ENCODE results near the gene TTYH3. TPM values are rescaled to one million over a fixed set of nuclear protein-coding genes. Genes with fewer than 3 reads are reported as not detected.

The TTYH3 gene
- total RNA-seq, 6 experiments from 2014 or later = 10.3 to 59.3 (median 37.6) TPM

DNA sequence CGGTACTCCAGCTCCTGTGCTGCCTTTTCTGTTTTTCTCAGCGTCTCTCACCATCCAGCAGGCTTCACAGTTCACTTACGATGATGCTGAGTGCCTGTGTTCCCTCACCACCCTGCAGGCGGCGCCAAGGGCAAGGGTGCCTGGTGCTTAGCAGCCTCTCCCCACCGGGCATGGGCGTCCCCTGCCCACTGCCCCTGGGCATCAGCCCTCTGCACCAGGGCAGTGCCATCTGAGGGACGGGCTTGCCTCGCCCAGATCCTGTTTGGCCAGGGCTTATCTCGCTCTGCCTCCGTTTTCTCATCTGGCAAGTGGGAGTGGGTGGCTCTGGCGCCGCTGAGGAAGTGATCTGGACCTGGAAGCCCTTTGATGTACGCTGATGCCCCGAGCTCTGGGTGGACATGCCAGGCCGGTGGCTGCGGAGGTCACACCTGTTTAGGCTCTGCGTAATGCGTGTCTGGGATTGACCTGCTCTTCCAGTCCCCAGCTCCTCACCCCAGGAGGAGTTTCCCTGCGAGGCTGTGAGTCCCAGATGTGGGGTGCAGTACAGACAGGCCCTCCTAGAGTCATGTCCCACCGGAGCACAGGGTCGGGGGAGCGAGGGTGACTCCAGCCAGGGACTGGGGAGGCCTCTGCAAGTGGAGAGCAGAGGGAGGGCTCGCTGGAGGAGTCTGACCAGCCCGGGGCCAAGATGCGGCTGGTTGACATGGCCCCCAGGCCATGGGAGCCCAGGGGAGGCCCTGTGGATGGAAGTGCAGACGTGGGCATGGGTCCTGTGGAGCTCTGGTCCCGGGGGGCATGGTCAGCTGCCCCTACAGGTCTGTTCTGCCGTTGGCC is 11.8 kb downstream of the TTYH3 start:
- no peak for TF ChIP-seq POLR2A (IDR thresholded peaks at IDR 0.05)
- TF ChIP-seq, protein P1, sequence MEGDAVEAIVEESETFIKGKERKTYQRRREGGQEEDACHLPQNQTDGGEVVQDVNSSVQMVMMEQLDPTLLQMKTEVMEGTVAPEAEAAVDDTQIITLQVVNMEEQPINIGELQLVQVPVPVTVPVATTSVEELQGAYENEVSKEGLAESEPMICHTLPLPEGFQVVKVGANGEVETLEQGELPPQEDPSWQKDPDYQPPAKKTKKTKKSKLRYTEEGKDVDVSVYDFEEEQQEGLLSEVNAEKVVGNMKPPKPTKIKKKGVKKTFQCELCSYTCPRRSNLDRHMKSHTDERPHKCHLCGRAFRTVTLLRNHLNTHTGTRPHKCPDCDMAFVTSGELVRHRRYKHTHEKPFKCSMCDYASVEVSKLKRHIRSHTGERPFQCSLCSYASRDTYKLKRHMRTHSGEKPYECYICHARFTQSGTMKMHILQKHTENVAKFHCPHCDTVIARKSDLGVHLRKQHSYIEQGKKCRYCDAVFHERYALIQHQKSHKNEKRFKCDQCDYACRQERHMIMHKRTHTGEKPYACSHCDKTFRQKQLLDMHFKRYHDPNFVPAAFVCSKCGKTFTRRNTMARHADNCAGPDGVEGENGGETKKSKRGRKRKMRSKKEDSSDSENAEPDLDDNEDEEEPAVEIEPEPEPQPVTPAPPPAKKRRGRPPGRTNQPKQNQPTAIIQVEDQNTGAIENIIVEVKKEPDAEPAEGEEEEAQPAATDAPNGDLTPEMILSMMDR (IDR thresholded peaks at IDR 0.05) = peak in 1 of 4 donors; percentile 12
- DNase-seq = no peak
- no peak for ATAC-seq
- Histone ChIP-seq H3K36me3 (no peaks in the 10 kb centered on the region), H3K27me3 (no peaks in the 10 kb centered on the region), H3K27ac (no peak overlapping the region), H3K4me1 (peaks cover 0 to 35% (median 24%) of the 10 kb centered on the region in 4 donors), H3K4me3 (no peak overlapping the region), H3K9me3 (no peaks in the 10 kb centered on the region)
- intact Hi-C loops (cut with DNase I) = no loop called here
- WGBS (ENCODE audit: insufficient coverage, low coverage, low lambda C conversion rate, missing lambda C conversion rate) = 84% methylated on average over 8 of the region's 29 CpGs

DNA sequence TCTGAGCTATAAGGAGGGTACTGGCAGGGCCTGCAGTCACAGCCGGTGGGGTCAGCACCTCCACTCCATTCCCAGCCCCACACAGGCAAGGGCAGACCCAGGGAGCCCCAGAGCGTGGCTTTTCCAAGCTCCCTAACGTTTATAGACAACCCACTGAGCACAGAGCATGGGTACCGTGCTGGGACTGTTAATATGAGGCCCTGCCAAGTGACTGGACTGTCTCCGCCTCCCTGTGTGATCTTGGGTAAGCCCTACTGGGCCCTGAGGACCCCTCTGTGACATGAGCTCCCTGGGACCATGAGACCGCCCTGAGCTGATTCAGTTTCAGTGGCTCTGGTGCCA is 12.4 kb downstream of the TTYH3 start:
- H3K9me3 ChIP-seq = no peaks in the 10 kb centered on the region
- no peak for TF ChIP-seq POLR2A (IDR thresholded peaks at IDR 0.05)
- TF ChIP-seq, protein P1 (IDR thresholded peaks at IDR 0.05) = no peak
- peaks cover 0 to 29% (median 18%) of the 10 kb centered on the region in 4 donors for H3K4me1 ChIP-seq
- no peak overlapping the region for H3K27ac ChIP-seq
- no peak for ATAC-seq
- H3K36me3 ChIP-seq = no peaks in the 10 kb centered on the region
- H3K27me3 ChIP-seq = no peaks in the 10 kb centered on the region
- no peak for DNase-seq
- no peak overlapping the region for H3K4me3 ChIP-seq
- WGBS (ENCODE audit: insufficient coverage, low coverage, low lambda C conversion rate, missing lambda C conversion rate) = 85% methylated on average over 3 of the region's 6 CpGs
- intact Hi-C loops (cut with DNase I) = no loop called here

DNA sequence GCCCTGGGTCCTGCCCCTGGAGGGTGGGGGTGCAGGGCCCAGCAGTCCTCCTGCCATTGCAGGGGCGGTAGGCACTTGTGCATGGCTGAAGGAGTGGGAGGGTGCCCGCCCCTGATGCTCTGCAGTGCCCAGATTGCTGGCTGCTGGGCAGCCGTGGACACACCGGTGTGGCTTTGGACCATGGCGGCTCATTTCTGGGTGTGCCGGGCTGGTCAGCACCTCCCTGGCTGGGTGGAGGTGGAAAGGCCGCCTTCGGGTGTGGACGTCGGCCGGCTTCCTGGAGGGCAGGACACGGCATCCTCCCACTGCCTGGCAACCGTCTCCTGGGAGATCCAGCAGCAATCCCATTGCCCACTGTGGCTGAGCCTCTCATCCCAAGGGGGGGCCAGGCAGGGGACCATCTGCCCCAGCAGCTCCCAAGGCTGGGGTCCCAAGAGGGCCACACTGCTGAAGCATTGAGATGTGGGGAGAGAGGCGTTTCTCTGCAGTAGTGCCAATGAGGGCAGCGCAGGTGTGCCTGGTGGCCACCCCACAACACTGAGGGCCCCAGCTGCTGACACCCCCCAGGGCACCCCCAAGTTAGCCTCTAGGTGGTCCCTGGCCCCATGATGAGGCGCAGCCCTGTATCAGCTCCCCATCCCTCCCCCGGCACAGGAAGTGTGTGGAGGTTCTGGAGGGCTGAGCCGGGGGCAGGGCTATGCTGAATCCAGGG is 12.9 kb downstream of the TTYH3 start:
- intact Hi-C loops (cut with DNase I) = no loop called here
- DNase-seq (no peak), ATAC-seq (no peak)
- Histone ChIP-seq H3K27me3 (no peaks in the 10 kb centered on the region), H3K27ac (no peak overlapping the region), H3K4me3 (no peak overlapping the region), H3K9me3 (no peaks in the 10 kb centered on the region), H3K4me1 (peaks cover 0 to 24% (median 14%) of the 10 kb centered on the region in 4 donors), H3K36me3 (no peaks in the 10 kb centered on the region)
- WGBS (ENCODE audit: insufficient coverage, low coverage, low lambda C conversion rate, missing lambda C conversion rate) = no CpG with 5 or more reads among the region's 18 CpGs
- TF ChIP-seq, protein P1 (IDR thresholded peaks at IDR 0.05) = no peak
- TF ChIP-seq POLR2A (IDR thresholded peaks at IDR 0.05) = no peak

DNA sequence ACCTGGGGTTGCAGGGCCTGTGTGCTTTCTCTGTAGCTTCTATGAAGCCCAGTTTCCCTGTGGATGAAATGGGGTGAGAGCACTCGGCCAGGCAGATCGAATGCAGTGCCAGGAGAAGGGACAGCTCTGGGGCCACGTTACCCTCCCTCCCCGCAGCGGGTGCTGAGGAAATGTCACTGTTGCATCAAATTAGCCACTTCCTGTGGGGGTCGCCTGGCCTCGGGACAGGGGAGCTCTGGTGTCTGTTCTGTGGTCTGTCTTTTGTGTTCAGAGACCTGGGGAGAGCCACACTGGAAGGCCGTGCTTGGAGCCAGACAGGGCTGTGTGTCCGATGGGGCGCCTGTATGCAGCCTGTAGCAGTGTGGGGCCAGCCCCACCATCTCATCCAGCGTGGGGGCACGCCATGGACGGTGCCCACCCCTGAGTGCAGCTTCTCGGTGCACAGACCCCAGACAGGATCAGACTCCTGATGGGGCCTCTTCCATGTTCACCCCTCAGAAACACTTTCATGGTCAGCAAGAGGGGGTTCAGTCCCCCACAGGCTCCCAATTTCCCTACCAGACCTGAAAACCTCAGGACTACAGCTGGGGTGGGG is 13.6 kb downstream of the TTYH3 start:
- DNase-seq (no peak), ATAC-seq (no peak)
- Histone ChIP-seq H3K4me3 (no peak overlapping the region), H3K27ac (no peak overlapping the region), H3K27me3 (no peaks in the 10 kb centered on the region), H3K4me1 (peaks cover 0 to 18% (median 12%) of the 10 kb centered on the region in 4 donors), H3K36me3 (no peaks in the 10 kb centered on the region), H3K9me3 (no peaks in the 10 kb centered on the region)
- intact Hi-C loops (cut with DNase I) = no loop called here
- no peak for TF ChIP-seq POLR2A (IDR thresholded peaks at IDR 0.05)
- TF ChIP-seq, protein P1 (IDR thresholded peaks at IDR 0.05) = no peak
- WGBS (ENCODE audit: insufficient coverage, low coverage, low lambda C conversion rate, missing lambda C conversion rate) = no CpG with 5 or more reads among the region's 14 CpGs

Measured in right lobe of liver (tissue), 6 donors.